NCI-H510A treated with DMSO at 0.1 percent for 48 hours (cell line): ENCODE measurements around the gene SELPLG.
"Not testable (repeated sequence)": the region's sequence is repeated elsewhere in the genome, so short reads cannot be mapped to it uniquely, and the experiment has no call there.

Experiments used
- DNase-seq: peaks from one replicate; lab custom pipeline; 2025; lab: John Stamatoyannopoulos, UW

The SELPLG gene

DNA sequence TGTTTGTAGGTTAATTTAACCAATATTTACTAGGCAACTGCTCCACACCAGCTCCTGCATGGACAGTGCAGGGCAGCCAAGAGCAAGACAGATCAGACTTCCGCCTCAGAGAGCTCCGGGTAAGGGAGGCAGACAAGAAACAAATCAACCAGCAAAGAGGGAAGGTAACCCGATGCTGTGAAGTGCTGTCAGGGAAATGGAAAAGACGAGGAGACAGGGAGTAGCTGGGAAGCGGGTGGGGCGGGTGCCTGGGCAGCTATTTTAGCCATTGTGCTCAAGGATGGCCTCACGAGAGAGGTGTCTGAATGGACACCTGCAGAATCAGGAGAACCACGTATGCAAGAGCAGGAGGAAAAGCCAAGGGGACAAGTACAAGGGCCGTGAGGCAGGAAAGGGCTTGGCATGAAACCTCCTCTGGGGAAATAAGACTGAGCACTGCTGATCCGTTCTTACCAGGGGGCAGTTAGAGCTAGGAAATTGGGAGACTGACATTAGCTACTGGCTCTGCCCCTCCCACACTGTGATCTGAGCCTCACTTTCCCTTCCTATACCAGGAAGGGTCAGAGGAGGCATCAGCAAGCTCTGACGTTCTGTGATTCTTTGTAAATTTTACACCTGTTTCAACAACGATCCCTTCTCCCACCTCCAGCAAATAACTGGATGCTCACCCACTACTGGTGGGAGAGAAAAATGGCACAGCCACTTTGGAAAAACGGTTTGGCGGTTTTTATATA, 29.3 kb downstream of the SELPLG start:
- no peak for DNase-seq

- no peak for DNase-seq
Observed at GRCh38 chr12:108603743-108604142, 30.0 kb downstream of the SELPLG start.

GRCh38 chr12:108602976-108603704, 30.6 kb downstream of the SELPLG start:
- no peak for DNase-seq

GRCh38 chr12:108602209-108602705, 31.4 kb downstream of the SELPLG start:
- no peak for DNase-seq

GRCh38 chr12:108600702-108601007, 33.0 kb downstream of the SELPLG start:
- no peak for DNase-seq

- no peak for DNase-seq
Observed at GRCh38 chr12:108599948-108600701, 33.6 kb downstream of the SELPLG start.

DNA sequence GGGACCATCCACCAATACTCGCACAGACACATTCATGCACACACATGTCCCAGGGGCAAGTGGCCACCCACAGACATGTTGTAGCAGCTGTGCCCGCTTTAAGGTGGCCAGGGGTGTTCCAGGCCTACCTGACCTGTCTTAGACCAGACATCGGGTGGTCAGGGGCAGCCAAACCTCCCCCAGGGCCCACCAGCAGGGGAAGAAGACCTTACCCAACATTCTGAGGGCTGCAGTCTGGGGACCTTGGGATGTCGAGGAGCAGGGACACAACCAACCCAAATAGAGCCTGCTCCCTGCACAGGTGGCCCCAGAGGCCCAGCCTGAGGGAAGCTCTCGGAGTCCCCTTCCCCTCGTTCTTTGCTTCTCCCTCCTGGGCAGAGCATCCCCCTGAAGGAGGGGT, 34.2 kb downstream of the SELPLG start:
- DNase-seq: no peak

DNA sequence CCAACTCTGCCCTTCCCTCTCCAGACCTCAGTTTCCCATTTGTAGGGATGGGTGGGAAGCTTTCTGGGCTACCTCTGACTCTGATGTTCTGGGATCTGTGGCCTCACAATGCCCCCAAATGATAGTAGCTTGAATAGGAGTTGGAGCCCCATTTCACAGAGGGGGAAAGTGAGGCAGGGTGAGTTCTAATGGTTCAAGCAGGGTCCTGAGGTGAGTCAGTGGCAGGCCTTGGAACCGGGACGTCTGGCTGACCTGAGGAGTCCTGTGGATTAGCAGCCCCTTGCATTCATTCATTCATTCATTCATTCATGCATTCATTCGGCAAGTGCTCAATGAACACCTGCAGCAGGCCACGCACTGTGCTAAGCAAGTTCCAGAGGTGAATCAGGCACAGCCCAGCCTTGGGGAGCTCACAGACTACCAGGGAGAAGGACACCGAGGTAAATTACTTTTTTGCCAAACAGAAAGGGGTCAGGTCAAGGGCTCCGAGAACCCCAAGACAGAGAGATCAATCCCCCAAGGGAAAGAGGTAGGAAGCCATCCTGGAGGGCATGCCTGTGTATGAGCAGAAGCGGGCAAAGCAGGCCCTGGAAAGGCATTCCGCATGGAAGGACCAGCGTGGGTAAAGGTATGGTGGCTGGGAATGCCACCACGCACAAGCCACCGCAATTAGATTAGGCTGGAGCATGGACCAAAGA, 35.0 kb downstream of the SELPLG start:
- DNase-seq: no peak

DNA sequence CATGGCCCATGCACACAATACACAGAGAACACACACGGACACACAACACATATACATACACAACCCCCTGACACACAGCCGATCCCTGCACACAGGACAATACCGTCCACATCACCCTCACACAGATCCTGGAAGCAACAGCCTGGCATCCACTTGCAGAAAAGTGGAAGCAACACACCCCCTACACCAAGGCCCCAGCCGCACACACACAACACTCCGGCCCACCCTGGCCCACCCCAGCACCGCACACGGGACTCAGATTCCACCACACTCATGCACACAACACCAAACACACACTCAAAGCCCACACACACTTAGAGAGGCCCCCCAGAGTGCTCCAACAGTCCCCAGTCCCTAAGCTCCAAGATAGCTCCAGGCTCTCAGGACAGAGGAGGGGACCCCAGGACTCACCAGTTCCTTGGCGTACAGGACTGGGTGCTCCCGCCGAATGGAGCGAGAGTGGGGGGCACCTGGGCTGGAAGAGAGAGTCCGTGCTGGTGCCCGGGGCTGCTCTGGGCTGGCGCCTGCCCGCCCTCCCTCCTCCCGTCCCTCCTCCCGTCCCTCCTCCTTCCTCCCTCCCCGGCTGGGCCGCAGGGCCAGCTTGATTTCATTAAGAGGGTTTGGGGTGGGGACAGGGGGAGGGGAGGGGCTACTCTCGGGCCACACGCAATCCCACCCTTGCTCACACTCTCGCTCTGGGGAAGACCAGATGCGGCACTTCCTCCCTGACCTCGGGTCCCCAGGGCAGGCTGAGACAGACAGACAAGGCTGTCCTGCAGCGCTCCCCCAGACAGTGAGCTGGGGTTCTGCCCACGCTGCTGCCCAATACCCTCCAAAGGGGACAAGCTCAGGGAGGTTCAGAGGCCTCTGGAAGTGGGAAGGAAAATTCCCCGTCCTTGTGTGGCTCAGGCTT, 35.9 kb downstream of the SELPLG start, which contains the start of gene TMEM119:
TMEM119 (minus strand) TSS at position 526 of the 913 bp plus-strand sequence. CDS start 5,701 bp downstream, outside the sequence.
- no peak for DNase-seq

GRCh38 chr12:108596854-108597558, 36.7 kb downstream of the SELPLG start:
- DNase-seq: no peak

DNA sequence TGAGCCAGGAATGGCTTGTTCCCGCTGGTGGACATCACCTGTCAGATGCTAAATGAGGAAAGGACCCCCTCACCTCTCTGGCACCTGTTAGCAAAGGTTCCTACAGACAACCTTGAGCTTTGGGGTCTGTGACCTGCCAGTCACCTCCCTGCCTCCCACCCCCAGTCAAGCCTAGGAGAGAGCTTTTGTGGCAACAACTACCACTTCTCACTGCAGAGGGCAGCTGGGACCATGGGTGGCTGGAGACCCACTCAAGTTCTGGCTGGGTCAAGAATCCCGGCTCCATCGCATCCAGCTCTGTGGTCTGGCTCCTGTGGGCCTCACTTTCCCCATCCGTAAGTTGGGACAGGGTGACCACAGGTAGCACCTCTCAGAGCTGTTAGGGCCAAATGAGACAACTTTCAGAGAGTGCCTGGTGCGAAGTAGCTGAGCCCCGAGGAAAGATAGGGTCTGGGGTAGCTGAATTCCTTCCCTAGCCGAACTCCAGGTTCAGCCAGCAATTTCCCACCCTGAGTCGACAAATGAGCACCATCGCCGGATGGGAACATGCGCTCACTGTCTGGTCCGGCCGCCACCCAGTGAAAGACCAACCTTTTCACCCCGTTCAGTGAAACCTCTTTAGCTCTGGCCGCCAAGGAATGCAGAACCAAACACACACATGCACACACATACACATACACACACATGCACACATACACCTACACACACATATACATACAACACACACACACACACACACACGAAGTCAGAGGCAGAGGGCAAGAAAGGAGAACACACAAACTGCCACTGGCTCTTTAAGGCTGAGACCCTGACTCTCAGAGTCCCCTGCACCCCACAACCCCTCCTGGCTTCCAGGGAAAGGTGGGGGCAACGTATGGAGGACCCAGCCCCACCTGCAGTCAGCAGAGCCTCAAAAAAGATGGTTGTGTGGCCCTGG, 37.7 kb downstream of the SELPLG start:
- DNase-seq: no peak

GRCh38 chr12:108594960-108595710, 38.6 kb downstream of the SELPLG start:
- no peak for DNase-seq

- DNase-seq: no peak
Observed at GRCh38 chr12:108594323-108594903, 39.3 kb downstream of the SELPLG start.

- DNase-seq: no peak
Observed at GRCh38 chr12:108592033-108592909, 41.4 kb downstream of the SELPLG start.

GRCh38 chr12:108591267-108591980, 42.3 kb downstream of the SELPLG start:
- DNase-seq: no peak

DNA sequence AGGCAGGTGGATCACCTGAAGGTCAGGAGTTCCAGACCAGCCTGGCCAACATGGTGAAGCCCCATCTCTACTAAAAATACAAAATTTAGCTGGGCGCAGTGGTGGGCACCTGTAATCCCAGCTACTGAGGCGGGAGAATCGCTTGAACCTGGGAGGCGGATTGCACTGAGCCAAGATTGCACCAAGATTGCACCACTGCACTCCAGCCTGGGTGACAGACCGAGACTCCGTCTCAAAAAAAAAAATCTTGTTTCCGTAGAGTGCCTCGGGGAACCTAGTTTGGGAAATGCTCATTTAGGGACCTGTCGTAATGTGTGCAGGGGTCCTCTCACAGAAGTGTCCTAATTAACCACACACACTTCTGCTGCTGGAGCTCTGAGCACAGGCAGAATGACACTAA, 43.2 kb downstream of the SELPLG start:
- DNase-seq: not testable (repeated sequence)
